ENCODE results near the gene RAMP3. TPM values are rescaled to one million over a fixed set of nuclear protein-coding genes. Genes with fewer than 3 reads are reported as not detected.

Gene RAMP3
- polyA plus RNA-seq, 1 donor from 2014 or later = not detected

GRCh38 chr7:45125193-45125904, 32.2 kb upstream of the RAMP3 start:
- H3K36me3 Mint-ChIP-seq = peaks cover 2% of the 10 kb centered on the region
- no peak overlapping the region for H3K4me3 Mint-ChIP-seq
- no peaks in the 10 kb centered on the region for H3K9me3 Mint-ChIP-seq
- no peaks in the 10 kb centered on the region for H3K27me3 Mint-ChIP-seq
- peaks cover 0 to 13% (median 8%) of the 10 kb centered on the region in 3 donors for H3K4me1 Mint-ChIP-seq
- no peak overlapping the region for H3K27ac Mint-ChIP-seq

GRCh38 chr7:45126201-45126600, 31.4 kb upstream of the RAMP3 start:
- Mint-ChIP-seq H3K27ac (no peak overlapping the region), H3K4me1 (peaks cover 0 to 13% (median 8%) of the 10 kb centered on the region in 3 donors), H3K4me3 (no peak overlapping the region), H3K9me3 (no peaks in the 10 kb centered on the region), H3K27me3 (no peaks in the 10 kb centered on the region), H3K36me3 (peaks cover 2% of the 10 kb centered on the region)

- Mint-ChIP-seq H3K4me1 (peaks cover 0 to 13% (median 8%) of the 10 kb centered on the region in 3 donors), H3K4me3 (no peak overlapping the region), H3K27me3 (no peaks in the 10 kb centered on the region), H3K36me3 (peaks cover 2% of the 10 kb centered on the region), H3K9me3 (no peaks in the 10 kb centered on the region), H3K27ac (no peak overlapping the region)
Observed at GRCh38 chr7:45126920-45127319, 30.7 kb upstream of the RAMP3 start.

GRCh38 chr7:45129181-45129800, 28.3 kb upstream of the RAMP3 start:
- H3K27ac Mint-ChIP-seq = no peak overlapping the region
- H3K9me3 Mint-ChIP-seq = no peaks in the 10 kb centered on the region
- no peaks in the 10 kb centered on the region for H3K27me3 Mint-ChIP-seq
- no peaks in the 10 kb centered on the region for H3K4me1 Mint-ChIP-seq
- H3K36me3 Mint-ChIP-seq = peaks cover 2% of the 10 kb centered on the region
- no peak overlapping the region for H3K4me3 Mint-ChIP-seq

GRCh38 chr7:45129906-45130305, 27.7 kb upstream of the RAMP3 start:
- no peaks in the 10 kb centered on the region for H3K9me3 Mint-ChIP-seq
- H3K4me1 Mint-ChIP-seq = no peaks in the 10 kb centered on the region
- H3K36me3 Mint-ChIP-seq = peaks cover 2% of the 10 kb centered on the region
- no peak overlapping the region for H3K27ac Mint-ChIP-seq
- no peaks in the 10 kb centered on the region for H3K27me3 Mint-ChIP-seq
- no peak overlapping the region for H3K4me3 Mint-ChIP-seq

GRCh38 chr7:45130910-45131309, 26.7 kb upstream of the RAMP3 start:
- H3K27me3 Mint-ChIP-seq = no peaks in the 10 kb centered on the region
- H3K36me3 Mint-ChIP-seq = peaks cover 2% of the 10 kb centered on the region
- peak overlapping the region in 1 of 4 donors; percentile 60 for H3K4me3 Mint-ChIP-seq
- H3K4me1 Mint-ChIP-seq = peaks cover 0 to under 1% (median 0%) of the 10 kb centered on the region in 3 donors
- H3K27ac Mint-ChIP-seq = no peak overlapping the region
- no peaks in the 10 kb centered on the region for H3K9me3 Mint-ChIP-seq

GRCh38 chr7:45131891-45132290, 25.7 kb upstream of the RAMP3 start:
- H3K27me3 Mint-ChIP-seq = no peaks in the 10 kb centered on the region
- peaks cover 2% of the 10 kb centered on the region for H3K36me3 Mint-ChIP-seq
- H3K4me1 Mint-ChIP-seq = peaks cover 0 to 6% (median 4%) of the 10 kb centered on the region in 3 donors
- no peak overlapping the region for H3K4me3 Mint-ChIP-seq
- H3K27ac Mint-ChIP-seq = no peak overlapping the region
- H3K9me3 Mint-ChIP-seq = no peaks in the 10 kb centered on the region

GRCh38 chr7:45132708-45133320, 24.8 kb upstream of the RAMP3 start:
- peaks cover 0 to 6% (median 4%) of the 10 kb centered on the region in 3 donors for H3K4me1 Mint-ChIP-seq
- H3K27me3 Mint-ChIP-seq = no peaks in the 10 kb centered on the region
- no peak overlapping the region for H3K4me3 Mint-ChIP-seq
- peak overlapping the region in 1 of 3 donors; percentile 87 for H3K27ac Mint-ChIP-seq
- peaks cover 2% of the 10 kb centered on the region for H3K36me3 Mint-ChIP-seq
- no peaks in the 10 kb centered on the region for H3K9me3 Mint-ChIP-seq

GRCh38 chr7:45133352-45133751, 24.2 kb upstream of the RAMP3 start:
- Mint-ChIP-seq H3K4me3 (no peak overlapping the region), H3K27me3 (no peaks in the 10 kb centered on the region), H3K36me3 (peaks cover 2% of the 10 kb centered on the region), H3K27ac (no peak overlapping the region), H3K9me3 (no peaks in the 10 kb centered on the region), H3K4me1 (peaks cover 1 to 6% (median 4%) of the 10 kb centered on the region in 3 donors)

- H3K27ac Mint-ChIP-seq = no peak overlapping the region
- no peaks in the 10 kb centered on the region for H3K9me3 Mint-ChIP-seq
Observed at GRCh38 chr7:45133877-45134276, 23.7 kb upstream of the RAMP3 start.

GRCh38 chr7:45136106-45137060, 21.2 kb upstream of the RAMP3 start:
- Mint-ChIP-seq H3K4me3 (no peak overlapping the region), H3K27ac (peak overlapping the region in 1 of 3 donors; percentile 3), H3K36me3 (no peaks in the 10 kb centered on the region), H3K4me1 (peaks cover 10 to 12% (median 11%) of the 10 kb centered on the region in 3 donors), H3K9me3 (peaks cover 0 to 3% (median 0%) of the 10 kb centered on the region in 3 donors), H3K27me3 (no peaks in the 10 kb centered on the region)

More at GRCh38 chr7:45133877-45134276, 23.7 kb upstream of the RAMP3 start:
- H3K27me3 Mint-ChIP-seq = no peaks in the 10 kb centered on the region
- no peak overlapping the region for H3K4me3 Mint-ChIP-seq
- peaks cover 2% of the 10 kb centered on the region for H3K36me3 Mint-ChIP-seq
- H3K4me1 Mint-ChIP-seq = peaks cover 2 to 6% (median 4%) of the 10 kb centered on the region in 3 donors

- Mint-ChIP-seq H3K4me1 (peaks cover 10 to 12% (median 11%) of the 10 kb centered on the region in 3 donors), H3K4me3 (no peak overlapping the region), H3K36me3 (no peaks in the 10 kb centered on the region), H3K27ac (no peak overlapping the region), H3K9me3 (peaks cover 0 to 3% (median 0%) of the 10 kb centered on the region in 3 donors), H3K27me3 (no peaks in the 10 kb centered on the region)
Observed at GRCh38 chr7:45138433-45139267, 18.9 kb upstream of the RAMP3 start.

GRCh38 chr7:45140827-45141226, 16.8 kb upstream of the RAMP3 start:
- Mint-ChIP-seq H3K27ac (no peak overlapping the region), H3K9me3 (peaks cover 0 to 3% (median 0%) of the 10 kb centered on the region in 3 donors), H3K4me3 (peak overlapping the region in 1 of 4 donors; percentile 9), H3K36me3 (no peaks in the 10 kb centered on the region), H3K27me3 (no peaks in the 10 kb centered on the region), H3K4me1 (peaks cover 10 to 12% (median 11%) of the 10 kb centered on the region in 3 donors)

- peaks cover 3% of the 10 kb centered on the region for H3K27me3 Mint-ChIP-seq
- no peak overlapping the region for H3K27ac Mint-ChIP-seq
- peaks cover 0 to 3% (median 0%) of the 10 kb centered on the region in 3 donors for H3K9me3 Mint-ChIP-seq
- peaks cover 6 to 12% (median 6%) of the 10 kb centered on the region in 3 donors for H3K4me1 Mint-ChIP-seq
- H3K4me3 Mint-ChIP-seq = no peak overlapping the region
- no peaks in the 10 kb centered on the region for H3K36me3 Mint-ChIP-seq
Observed at GRCh38 chr7:45143616-45144015, 14.0 kb upstream of the RAMP3 start.
